DLD1 (cell line): ENCODE results near the gene MVP.

ENCODE experiments used
- in situ Hi-C: cut with HindIII; loops from 2 replicates; pipeline ENCODE4 v1.10.0; 2017; ENCODE audit warnings: low sequenced_read_pairs

The MVP gene

DNA sequence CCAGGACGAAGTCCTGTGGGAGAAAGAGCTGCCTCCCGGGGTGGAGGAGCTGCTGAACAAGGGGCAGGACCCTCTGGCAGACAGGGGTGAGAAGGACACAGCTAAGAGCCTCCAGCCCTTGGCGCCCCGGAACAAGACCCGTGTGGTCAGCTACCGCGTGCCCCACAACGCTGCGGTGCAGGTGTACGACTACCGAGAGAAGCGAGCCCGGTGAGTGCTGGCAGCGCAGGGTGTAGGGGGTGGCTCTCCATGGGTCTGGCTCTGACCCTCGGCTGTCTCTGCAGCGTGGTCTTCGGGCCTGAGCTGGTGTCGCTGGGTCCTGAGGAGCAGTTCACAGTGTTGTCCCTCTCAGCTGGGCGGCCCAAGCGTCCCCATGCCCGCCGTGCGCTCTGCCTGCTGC, 21.4 kb downstream of the MVP start:
- in situ Hi-C loops = no loop called here

DNA sequence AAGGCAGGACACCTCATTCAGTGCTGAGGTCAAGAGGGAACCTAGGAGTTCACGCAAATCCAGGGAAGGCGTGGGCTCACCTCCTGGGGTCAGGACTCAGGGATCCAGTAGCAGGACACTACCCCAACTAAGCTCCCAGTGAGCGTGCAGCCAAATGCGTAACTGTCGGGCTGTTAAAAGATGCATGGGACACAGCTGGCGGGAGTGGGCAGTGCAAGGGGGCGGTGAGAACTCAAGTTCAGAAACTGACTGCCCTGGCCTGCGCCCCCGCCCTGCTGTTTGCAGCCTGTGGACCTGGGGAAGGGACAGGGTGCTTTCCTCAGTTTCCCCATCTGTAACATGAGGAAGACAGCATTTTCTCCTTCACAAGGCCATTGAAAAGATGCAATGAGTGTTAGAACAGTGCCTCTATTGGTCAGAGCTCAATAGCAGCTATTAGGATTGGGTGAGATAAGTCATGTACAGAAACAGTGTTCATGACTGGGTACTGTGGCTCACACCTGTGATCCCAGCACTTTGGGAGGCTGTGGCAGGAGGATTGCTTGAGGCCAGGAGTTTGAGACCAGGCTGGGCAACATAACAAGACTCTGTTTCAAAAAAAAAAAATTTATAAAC, 22.6 kb downstream of the MVP start:
- in situ Hi-C loops = no loop called here

DNA sequence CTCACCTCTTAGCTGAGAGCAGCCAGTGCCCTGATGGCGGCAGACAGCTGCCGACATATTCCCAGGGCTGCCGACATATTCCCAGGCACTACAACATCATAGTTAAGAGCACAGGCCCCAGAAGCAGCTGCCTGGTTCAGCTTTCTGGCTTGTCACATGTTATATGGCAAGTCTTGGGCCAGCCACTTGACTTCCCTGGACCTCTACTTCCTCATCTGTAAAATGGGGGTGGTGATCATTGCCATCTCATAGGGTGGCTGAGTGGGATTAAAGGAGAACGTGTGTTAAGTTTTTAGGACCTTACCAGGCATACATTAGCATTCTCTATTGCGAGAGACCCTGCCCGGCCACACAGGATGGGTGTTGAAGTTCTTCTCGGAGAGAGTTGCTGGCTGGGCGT, 23.7 kb downstream of the MVP start:
- in situ Hi-C loops = no loop called here

DNA sequence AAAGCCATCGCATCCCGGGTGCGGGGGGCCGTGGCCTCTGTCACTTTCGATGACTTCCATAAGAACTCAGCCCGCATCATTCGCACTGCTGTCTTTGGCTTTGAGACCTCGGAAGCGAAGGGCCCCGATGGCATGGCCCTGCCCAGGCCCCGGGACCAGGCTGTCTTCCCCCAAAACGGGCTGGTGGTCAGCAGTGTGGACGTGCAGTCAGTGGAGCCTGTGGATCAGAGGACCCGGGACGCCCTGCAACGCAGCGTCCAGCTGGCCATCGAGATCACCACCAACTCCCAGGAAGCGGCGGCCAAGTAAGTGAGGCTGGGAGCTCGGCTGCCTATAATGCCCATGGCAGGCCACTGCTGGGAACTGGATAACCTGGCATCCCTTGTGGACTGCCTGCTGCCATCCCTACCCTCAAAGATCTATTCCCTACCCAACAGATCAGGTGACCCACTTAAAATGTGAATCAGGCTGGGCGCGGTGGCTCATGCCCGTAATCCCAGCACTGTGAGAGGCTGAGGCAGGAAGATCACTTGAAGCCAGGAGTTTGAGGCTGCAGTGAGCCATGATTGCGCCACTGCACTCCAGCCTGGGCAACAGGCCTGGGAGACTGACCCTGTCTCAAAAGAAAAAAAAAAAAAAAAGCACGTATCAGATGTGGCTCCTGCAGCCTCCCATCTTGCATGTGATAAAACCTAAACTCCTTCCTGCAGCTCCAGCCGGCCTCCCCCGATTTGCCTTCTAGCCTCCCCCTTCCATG, 24.5 kb downstream of the MVP start:
- in situ Hi-C loops = no loop called here

DNA sequence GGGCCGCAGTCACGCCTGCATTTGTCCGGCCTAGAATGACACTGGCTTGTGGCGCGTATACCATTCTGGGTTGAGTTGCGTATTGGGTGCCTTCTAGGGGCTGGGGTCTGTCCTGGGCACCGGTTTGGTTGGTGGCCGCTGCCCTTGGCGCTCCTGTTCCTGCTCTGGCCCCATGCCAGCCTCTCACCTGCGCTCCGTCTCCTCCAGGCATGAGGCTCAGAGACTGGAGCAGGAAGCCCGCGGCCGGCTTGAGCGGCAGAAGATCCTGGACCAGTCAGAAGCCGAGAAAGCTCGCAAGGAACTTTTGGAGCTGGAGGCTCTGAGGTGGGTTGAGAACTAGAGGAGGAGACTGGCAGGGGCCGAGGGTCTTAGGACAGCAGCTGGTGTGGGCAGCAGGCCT, 25.4 kb downstream of the MVP start:
- in situ Hi-C loops = no loop called here

DNA sequence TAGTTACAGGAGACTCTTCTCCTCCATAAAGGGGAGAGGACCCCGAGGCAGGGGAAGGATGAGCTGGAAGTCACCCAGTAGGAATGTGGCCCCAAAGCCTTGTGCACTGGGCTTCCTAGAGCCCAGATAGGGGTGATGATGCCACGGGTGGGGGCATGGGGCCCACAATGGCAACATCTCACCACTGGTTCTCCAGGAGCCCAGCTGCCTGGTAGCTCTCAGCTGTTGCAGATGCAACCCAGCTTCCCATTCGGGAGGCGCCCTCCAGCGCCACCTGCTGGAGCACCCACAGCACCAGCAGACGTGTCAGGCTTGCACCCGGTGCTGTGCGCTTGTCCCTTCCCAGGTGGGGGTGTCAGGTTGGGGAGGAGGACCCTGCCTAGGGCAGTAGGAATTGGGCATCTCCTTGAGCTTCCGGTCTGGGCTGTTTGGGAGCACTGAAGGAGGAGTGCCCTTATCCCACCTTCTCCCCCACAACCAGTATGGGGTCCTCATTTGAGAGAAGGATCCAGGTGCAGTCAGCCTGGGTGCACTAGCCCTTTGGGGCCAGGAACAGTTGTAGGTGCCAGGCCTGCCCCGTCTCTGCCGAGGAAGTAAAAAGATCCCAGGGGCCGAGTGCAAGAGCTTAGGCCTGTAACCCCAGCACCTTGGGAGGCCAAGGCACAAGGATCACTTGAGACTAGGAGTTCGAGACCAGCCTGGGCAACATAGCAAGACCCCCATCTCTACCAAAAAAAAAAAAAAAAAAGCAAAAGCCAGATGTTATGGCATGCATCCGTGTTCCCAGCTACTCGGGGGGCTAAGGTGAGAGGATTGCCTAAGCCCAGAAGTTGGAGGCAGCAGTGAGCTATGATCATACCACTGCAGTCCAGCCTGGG, 28.4 kb downstream of the MVP start:
- in situ Hi-C loops = no loop called here

DNA sequence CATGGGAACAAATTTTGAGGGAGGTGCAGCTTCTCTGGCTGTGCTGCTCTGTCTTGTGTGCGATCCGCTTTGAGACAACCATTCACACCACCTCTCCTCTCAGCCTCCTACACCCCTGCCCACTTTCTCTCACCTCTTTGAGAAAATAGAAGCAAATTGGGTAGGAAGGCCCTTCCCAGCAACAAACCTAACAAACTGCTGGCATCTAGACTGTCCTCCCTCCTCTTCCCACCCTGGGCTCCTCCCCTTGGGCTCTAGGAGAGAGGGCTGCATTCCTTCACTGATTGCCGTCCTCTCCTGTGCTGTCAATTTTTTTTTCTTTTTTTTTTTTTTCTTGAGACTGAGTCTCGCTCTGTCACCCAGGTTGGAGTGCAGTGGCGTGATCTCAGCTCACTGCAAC, 29.2 kb downstream of the MVP start:
- in situ Hi-C loops = no loop called here

DNA sequence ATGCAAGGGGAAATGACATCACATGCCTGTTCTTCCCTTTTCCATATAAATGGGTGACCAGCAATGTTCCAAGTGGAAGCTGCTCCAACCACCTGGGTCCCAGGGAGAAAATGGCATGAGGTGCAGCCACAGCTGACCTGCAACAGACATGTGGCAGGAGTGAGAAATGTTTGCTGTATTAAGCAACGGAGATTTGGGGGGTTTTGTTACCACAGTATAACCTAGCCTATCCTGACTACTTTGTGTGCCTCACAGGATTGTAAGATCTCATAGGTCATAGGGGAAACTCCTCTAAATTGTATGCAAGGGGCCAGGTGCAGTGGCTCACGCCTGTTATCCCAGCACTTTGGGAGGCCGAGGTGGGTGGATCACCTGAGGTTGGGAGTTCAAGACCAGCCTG, 30.7 kb downstream of the MVP start:
- in situ Hi-C loops = no loop called here

DNA sequence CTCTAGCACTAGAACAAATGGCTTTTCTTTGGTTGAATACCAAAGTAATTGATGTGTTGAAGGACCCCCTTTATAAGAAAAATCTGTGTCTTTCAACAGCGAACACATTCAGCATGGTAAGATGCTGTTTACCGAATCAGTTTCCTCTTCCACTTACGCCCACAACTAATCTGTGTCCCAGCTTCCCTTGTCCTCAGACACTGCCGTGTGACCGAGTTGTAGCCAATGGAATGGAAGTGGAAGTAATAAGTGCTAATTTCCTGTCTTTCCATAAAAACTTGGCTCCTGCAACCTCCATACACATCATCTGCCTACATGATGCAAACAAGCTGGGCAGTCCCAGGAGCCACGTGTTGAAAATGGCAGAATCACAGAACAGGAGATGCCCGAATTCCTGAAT, 32.4 kb downstream of the MVP start:
- in situ Hi-C loops = no loop called here

DNA sequence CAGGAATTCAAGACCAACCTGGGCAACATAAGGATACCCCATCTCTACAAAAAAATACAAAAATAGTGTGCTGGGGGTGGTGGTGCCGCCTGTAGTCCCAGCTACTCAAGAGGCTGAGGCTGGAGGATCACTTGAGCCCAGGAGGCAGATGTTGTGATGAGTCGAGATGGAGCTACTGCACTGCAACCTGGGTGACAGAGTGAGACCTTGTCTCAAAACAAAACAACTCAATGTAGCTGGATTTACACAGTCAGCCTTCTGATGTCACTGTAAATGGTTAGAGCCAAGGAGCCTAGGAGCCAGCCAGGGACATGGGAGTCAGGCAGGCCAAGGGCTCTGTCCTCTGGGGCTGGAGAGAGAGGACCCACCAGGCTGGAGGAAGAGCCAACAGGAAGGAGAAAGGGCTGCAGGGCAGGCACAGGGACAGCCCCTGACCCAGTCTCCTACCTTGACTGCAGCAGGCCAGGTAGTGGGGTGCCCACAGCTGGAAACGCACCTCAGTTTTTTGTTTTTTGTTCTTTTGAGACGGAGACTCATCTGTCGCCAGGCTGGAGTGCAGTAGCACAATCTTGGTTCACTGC, 34.3 kb downstream of the MVP start:
- in situ Hi-C loops = no loop called here

DNA sequence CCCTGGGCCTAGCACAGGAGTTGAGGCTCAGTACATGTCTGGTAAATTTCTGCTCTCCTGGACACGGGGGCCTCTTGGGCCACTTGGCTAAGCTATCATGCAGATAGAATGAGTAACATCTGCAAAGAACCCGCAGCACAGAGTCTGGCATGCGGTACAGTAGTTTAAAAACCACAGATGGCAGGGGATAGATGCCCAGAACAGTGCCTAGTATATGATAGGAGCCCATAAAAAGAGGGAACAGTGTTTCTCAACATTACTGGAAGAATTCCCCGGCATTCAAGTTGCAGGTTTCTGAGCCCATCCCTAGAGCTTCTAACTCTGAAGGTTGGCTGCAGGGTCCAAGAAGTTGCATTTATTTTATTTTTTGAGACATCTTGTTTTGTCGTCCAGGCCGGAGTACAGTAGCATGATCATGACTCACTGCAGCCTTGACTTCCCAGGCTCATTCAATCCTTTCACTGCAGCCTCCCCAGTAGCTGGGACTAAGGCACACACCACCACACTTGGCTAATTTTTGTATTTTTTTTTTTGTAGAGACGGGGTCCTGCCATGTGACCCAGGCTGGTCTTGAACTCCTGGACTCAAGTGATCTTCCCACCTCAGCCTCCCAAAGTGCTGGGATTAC, 37.0 kb downstream of the MVP start:
- in situ Hi-C loops = no loop called here

DNA sequence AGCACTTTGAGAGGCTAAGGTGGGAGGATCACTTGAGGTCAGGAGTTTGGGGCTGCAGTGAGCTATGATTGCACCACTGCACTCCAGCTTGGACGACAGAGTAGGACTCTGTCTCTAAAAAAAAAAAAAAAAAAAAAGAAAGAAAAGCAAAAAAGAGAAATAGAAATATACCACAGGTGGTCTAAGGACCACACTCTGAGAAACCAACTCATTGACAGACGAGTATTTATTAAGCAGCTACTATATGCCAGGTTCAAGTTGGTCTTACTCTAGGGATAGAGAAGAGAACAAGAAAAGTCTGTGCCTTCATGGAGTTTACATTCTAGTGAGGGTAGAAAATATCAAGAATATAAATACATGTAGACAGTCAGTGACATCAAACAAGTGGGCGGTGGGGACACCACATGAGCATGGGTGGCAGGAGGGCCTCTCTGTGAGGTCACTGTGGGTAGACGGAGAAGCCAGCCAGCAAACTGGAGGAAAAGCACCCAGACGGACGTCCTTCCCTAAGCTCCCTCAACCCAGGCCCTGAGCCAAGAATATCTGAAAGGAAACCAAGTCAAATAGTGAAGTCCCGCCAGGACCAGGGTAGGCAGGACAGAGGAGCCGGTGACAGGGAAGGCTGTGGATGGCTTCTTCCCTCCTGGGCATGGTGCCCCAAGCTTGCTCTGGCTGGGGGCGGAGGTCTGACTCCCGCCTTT, 38.0 kb downstream of the MVP start:
- in situ Hi-C loops = no loop called here

DNA sequence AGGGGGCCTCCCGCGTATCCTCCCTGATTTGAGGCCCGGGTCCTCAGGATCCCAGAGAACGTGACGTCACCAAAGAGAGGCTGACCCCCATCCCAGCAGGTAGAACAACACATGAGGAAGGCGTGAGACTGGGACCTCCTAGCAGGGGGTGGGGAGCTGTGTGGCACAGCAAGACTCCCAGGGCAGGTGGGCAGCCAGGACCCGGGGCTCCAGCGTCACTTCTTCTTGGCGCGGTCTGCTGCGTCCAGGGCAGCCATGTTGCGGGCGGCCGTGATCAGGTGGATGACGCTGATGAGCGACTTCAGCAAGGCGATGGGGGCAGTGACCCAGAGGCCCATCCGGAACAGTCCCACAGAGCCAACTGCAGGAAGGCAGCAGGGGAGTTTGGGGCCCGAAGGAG, 38.7 kb downstream of the MVP start:
- in situ Hi-C loops = no loop called here

DNA sequence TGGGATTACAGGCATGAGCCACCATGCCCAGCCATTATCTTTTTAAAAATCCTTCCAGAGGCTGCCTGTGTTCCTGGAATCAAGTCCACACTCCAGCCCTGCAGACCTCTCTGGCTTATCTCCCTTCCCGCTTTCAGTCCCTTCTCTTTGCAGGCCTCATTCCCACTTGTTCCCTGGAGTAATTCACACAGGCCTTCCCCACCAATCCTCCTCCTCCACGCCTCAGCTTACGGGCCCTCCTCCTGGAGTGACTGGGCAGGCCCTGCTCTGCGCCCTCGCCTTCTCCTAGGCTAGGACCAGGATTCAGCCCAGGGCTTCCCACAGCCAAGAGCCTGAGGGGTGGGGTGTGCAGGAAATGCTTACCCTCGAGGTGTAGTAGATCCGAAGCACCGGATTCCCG, 40.0 kb downstream of the MVP start:
- in situ Hi-C loops = no loop called here

DNA sequence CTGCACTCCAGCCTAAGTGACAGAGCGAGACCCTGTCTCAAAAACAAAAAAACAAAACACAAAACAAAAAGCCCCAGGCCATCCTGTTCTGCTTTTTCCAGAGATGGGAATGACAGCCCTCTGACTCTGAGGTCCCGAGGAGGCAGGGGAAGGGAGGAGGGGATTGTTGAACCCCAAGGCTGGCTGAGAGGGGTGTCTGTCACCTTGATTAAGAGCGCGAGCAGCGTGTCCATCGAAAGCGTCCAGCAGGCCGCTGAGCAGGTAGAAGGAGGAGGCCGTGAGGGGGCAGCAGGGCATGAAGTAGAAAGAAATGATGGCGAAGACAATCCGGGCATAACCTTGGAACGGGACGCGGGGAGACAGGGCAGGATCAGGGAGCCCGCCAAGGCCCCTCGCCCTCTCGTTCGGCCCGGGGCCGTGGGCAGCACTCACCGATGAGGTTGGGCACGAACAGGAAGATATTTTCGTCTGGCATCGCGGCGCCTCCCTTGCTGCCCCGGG, 42.2 kb downstream of the MVP start:
- in situ Hi-C loops = no loop called here

DNA sequence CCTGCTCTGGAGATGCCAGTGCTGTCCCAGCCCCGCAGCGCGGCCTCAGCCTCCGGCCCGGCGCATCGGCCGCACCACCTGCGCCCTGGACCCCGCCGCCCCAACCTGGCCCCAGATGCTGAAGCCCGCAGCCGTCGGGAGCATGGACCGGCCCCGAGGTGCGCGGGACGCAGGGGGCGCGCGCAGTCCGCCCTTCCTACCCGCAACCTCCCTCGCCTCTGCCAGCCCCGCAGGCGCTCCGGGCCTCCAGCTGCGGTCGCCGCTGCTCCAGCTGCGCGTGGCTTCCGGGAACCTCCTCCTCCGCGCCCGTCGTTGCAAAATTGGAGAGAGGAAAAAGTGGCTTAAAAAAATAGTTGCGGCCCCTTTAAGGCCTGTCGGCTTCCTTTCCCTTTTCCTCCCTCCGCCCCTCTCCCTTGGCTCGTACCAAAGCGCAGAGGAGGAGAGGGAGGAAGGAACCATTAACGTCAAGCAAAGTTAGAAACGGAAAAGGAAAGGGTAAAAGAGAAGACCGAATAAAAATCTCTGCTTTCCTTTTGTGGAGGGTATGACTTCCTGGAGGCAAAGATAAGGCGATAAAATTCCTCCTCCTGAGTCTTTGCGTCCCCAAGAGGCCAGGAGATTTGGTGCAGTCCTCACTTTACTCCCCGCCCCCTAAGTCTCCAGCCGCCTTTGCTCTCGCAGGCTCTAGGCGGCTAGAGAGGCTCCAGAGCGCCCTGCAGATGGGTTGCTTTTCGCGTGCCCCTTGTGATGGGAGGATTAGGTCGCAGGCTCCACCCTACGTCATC, 42.8 kb downstream of the MVP start, which contains the start of gene CDIPT:
Gene CDIPT (minus strand): TSS at position 343 of the 785 bp plus-strand sequence. CDS start 369 bp downstream, outside the sequence.
- in situ Hi-C loops = no loop called here

DNA sequence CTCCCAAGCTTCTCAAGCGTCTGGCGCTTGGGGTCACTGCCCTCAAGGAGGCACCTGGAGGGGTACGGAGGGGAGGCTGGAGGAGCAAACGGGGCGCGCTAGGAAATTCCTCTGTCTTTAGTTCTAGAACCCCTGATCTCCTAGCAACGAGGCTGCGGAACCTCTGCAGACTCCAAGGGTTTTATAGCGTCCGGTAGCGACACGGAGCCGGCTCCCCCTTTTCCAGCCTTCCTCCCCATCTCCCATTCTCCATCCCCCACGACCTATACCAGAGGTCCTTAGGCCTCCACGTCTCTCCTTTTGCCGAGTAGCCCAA, 43.4 kb downstream of the MVP start:
- in situ Hi-C loops = no loop called here

DNA sequence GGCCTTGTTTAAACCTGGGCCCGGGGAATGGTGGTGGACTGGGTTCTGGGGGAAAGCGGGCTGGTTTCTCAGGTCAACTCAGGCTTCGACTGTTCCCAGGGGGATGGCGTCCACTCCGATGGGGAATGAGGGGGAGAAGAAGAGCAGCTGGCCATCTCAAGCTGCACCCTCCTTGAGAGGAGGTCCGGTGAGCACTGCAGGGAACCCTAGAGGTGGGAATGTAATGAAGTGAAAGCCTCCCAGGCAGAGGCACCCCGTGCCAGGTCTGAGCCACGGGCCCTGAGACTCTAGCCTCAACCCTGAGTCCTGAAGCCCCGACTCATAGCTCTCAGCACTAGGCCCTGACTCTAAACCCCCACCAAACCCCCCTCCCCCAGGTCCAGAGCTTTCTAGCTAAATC, 43.9 kb downstream of the MVP start:
- in situ Hi-C loops = no loop called here

DNA sequence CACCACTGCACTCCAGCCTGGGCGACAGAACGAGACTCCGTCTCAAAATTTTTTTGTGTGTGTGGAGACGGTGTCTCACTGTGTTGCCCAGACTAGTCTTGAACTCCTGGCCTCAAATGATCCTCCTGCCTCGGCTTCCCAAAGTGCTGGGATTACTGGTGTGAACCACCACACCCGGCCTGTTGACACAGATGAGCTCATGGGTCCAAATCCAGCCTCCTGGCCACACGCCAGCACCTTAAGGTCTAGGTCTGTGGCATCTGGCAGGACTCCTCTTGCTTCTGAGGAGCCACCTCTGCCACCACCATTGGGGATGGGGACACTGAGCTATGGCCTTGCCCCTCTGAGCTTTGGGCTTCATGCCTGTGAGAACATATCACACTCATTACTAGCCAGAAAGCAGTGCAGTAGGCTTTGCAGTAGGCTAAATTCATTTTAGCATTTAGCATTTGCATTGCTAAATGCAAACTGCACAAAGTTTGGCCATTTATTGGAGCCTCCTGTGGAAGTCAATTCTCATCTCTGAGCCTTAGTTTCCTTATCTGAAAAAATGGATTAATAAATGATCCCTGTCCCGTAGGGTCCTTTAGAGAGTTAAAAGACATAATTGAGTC, 48.2 kb downstream of the MVP start:
- in situ Hi-C loops = no loop called here
